ENCODE measurements around the gene SMU1.

SMU1 gene

GRCh38 chr9:33106372-33106771 is 29.9 kb upstream of the SMU1 start:
- TF ChIP-seq CTCF (IDR thresholded peaks at IDR 0.05; ENCODE audit: insufficient read depth, low read depth, low read length, missing control alignments), result no peak
- no peak overlapping the region for H3K4me3 ChIP-seq (ENCODE audit: low read length)
- DNase-seq (ENCODE audit: low read depth), result no peak

- no peak for DNase-seq (ENCODE audit: low read depth)
- no peak overlapping the region for H3K4me3 ChIP-seq (ENCODE audit: low read length)
- no peak for TF ChIP-seq CTCF (IDR thresholded peaks at IDR 0.05; ENCODE audit: insufficient read depth, low read depth, low read length, missing control alignments)
These were observed 29.5 kb upstream of the SMU1 start for GRCh38 chr9:33105959-33106358.

GRCh38 chr9:33105504-33105903 is 29.0 kb upstream of the SMU1 start:
- DNase-seq (ENCODE audit: low read depth), result no peak
- H3K4me3 ChIP-seq (ENCODE audit: low read length), result no peak overlapping the region
- no peak for TF ChIP-seq CTCF (IDR thresholded peaks at IDR 0.05; ENCODE audit: insufficient read depth, low read depth, low read length, missing control alignments)

GRCh38 chr9:33104401-33104800 is 27.9 kb upstream of the SMU1 start:
- no peak for DNase-seq (ENCODE audit: low read depth)
- no peak for TF ChIP-seq CTCF (IDR thresholded peaks at IDR 0.05; ENCODE audit: insufficient read depth, low read depth, low read length, missing control alignments)
- H3K4me3 ChIP-seq (ENCODE audit: low read length), result no peak overlapping the region

- TF ChIP-seq CTCF (IDR thresholded peaks at IDR 0.05; ENCODE audit: insufficient read depth, low read depth, low read length, missing control alignments), result no peak
- no peak for DNase-seq (ENCODE audit: low read depth)
These were observed 27.2 kb upstream of the SMU1 start for GRCh38 chr9:33103501-33104281.

GRCh38 chr9:33102551-33103210 is 26.2 kb upstream of the SMU1 start:
- DNase-seq (ENCODE audit: low read depth), result no peak
- TF ChIP-seq CTCF (IDR thresholded peaks at IDR 0.05; ENCODE audit: insufficient read depth, low read depth, low read length, missing control alignments), result no peak
- no peak overlapping the region for H3K4me3 ChIP-seq (ENCODE audit: low read length)

More at GRCh38 chr9:33103501-33104281, 27.2 kb upstream of the SMU1 start:
- no peak overlapping the region for H3K4me3 ChIP-seq (ENCODE audit: low read length)
